Astrocyte (in vitro differentiated cells and primary cell): ENCODE data around the gene CARD11. TPM values are rescaled to one million over a fixed set of nuclear protein-coding genes. Genes with fewer than 3 reads are reported as not detected.

Source experiments
- DNase-seq: peaks from one replicate; pipeline ENCODE4 v3.0.0-alpha.2; 2010; ENCODE audit warnings: low read depth
- FAIRE-seq: peaks from 2 replicates; lab custom pipeline; 2011; peaks lifted over from hg19 to GRCh38; lab: Jason Lieb, UNC
- H2AFZ ChIP-seq: 2 replicates; pipeline ENCODE4 v1.6.0; 2012; ENCODE audit warnings: low read depth, low read length, inconsistent platforms
- H3K27ac ChIP-seq: 2 replicates; pipeline ENCODE4 v1.5.1; 2011; ENCODE audit warnings: low read depth, low read length, inconsistent platforms
- H3K27me3 ChIP-seq: 2 replicates; pipeline ENCODE4 v1.6.0; 2011; ENCODE audit warnings: low read length, inconsistent platforms; ENCODE audit not compliant: insufficient read depth
- H3K36me3 ChIP-seq: 2 replicates; pipeline ENCODE4 v1.5.1; 2011; ENCODE audit warnings: low read length, inconsistent platforms; ENCODE audit not compliant: insufficient read depth
- H3K4me1 ChIP-seq: 2 replicates; pipeline ENCODE4 v1.5.1; 2011; ENCODE audit warnings: low read length, inconsistent platforms; ENCODE audit not compliant: insufficient read depth
- H3K4me2 ChIP-seq: 2 replicates; pipeline ENCODE4 v1.6.0; 2012; ENCODE audit warnings: low read length, inconsistent platforms
- H3K4me3 ChIP-seq: 2 replicates; pipeline ENCODE4 v1.5.1; 2011; ENCODE audit warnings: low read depth, mild to moderate bottlenecking, low read length, inconsistent platforms; ENCODE audit not compliant: insufficient read depth
- H3K79me2 ChIP-seq: 2 replicates; pipeline ENCODE4 v1.6.0; 2012; ENCODE audit warnings: mild to moderate bottlenecking, low read length, inconsistent platforms; ENCODE audit not compliant: insufficient read depth
- H3K9ac ChIP-seq: 2 replicates; pipeline ENCODE4 v1.6.0; 2012; ENCODE audit warnings: mild to moderate bottlenecking, low read length, inconsistent platforms
- H3K9me3 ChIP-seq: 2 replicates; pipeline ENCODE4 v1.5.1; 2012; ENCODE audit warnings: low read depth, mild to moderate bottlenecking, low read length, inconsistent platforms; ENCODE audit not compliant: insufficient read depth
- H4K20me1 ChIP-seq: 2 replicates; pipeline ENCODE4 v1.6.0; 2012; ENCODE audit warnings: low read length, inconsistent platforms; ENCODE audit not compliant: insufficient read depth
- H3K27ac Mint-ChIP-seq: one replicate; pipeline ENCODE4 v1.8.0; 2021; ENCODE audit warnings: mild to moderate bottlenecking, mixed read lengths; ENCODE audit not compliant: unreplicated experiment
- H3K27me3 Mint-ChIP-seq: one replicate; pipeline ENCODE4 v1.8.0; 2021; ENCODE audit warnings: low read depth, mixed read lengths; ENCODE audit not compliant: unreplicated experiment
- H3K36me3 Mint-ChIP-seq: one replicate; pipeline ENCODE4 v1.8.0; 2021; ENCODE audit warnings: low read depth, mixed read lengths; ENCODE audit not compliant: unreplicated experiment
- H3K4me1 Mint-ChIP-seq: one replicate; pipeline ENCODE4 v1.8.0; 2021; ENCODE audit warnings: low read depth, mixed read lengths; ENCODE audit not compliant: unreplicated experiment
- H3K4me3 Mint-ChIP-seq: one replicate; pipeline ENCODE4 v1.8.0; 2021; ENCODE audit warnings: mild to moderate bottlenecking, moderate library complexity, mixed read lengths; ENCODE audit not compliant: unreplicated experiment
- H3K9me3 Mint-ChIP-seq: one replicate; pipeline ENCODE4 v1.8.0; 2021; ENCODE audit warnings: mild to moderate bottlenecking, mixed read lengths; ENCODE audit not compliant: unreplicated experiment
- EZH2 ChIP-seq: IDR thresholded peaks from 2 replicates; pipeline ENCODE4 v1.6.1; 2012; ENCODE audit warnings: mild to moderate bottlenecking, low read length, inconsistent platforms; ENCODE audit not compliant: insufficient read depth
- total RNA-seq: library from RNA; stranded (reverse); gene quantifications from 2 replicates; pipeline ENCODE4 v1.2.1, GENCODE V29; 2021
- TF ChIP-seq, protein P1 (sequence below): IDR thresholded peaks from 2 replicates; pipeline ENCODE4 v1.5.1; 2011; ENCODE audit warnings: low read depth, mild to moderate bottlenecking, inconsistent platforms, low read length, moderate library complexity; ENCODE audit not compliant: insufficient read depth

Gene CARD11
- total RNA-seq, 1 donor from 2014 or later: 9.5 TPM

DNA sequence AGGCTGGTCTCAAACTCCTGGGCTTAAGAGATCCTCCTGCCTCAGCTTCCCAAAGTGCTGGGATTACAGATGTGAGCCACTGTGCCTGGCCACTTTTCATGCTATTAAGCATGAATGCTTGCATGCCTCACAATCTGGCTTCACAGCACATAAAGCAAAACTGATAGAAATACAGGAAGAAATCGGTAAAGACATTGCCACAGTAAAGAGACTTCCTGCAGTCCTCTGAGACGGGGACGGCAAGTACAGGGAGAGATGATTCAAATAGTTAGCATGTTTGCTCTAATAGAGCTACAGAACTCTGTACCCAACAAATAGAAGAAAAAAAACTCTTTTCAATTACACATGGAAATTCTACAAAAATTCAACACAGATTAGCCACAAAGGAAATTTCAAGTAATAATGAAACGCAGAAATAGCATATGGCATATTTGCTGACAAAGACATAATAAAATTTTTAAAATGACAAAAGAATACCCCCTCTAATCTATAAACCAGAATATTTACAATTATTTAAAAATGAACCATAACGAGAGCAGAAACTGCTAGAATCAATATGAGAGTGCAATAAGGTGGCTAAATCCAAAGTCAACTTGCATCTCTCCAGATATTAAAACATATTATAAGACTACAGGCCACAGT, 32.3 kb downstream of the CARD11 start:
- Mint-ChIP-seq H3K27me3 (no peaks in the 10 kb centered on the region), H3K4me1 (no peaks in the 10 kb centered on the region), H3K36me3 (peaks cover 7% of the 10 kb centered on the region), H3K9me3 (peaks cover 4% of the 10 kb centered on the region), H3K27ac (no peak overlapping the region), H3K4me3 (no peak overlapping the region)
- no peaks in the 10 kb centered on the region for H3K36me3 ChIP-seq
- no peak for TF ChIP-seq EZH2
- TF ChIP-seq, protein P1, sequence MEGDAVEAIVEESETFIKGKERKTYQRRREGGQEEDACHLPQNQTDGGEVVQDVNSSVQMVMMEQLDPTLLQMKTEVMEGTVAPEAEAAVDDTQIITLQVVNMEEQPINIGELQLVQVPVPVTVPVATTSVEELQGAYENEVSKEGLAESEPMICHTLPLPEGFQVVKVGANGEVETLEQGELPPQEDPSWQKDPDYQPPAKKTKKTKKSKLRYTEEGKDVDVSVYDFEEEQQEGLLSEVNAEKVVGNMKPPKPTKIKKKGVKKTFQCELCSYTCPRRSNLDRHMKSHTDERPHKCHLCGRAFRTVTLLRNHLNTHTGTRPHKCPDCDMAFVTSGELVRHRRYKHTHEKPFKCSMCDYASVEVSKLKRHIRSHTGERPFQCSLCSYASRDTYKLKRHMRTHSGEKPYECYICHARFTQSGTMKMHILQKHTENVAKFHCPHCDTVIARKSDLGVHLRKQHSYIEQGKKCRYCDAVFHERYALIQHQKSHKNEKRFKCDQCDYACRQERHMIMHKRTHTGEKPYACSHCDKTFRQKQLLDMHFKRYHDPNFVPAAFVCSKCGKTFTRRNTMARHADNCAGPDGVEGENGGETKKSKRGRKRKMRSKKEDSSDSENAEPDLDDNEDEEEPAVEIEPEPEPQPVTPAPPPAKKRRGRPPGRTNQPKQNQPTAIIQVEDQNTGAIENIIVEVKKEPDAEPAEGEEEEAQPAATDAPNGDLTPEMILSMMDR: no peak
- no peaks in the 10 kb centered on the region for H3K9me3 ChIP-seq
- H3K27me3 ChIP-seq: peaks cover 2% of the 10 kb centered on the region
- DNase-seq (no peak), FAIRE-seq (no peak)
- no peak overlapping the region for H3K9ac ChIP-seq
- no peak overlapping the region for H2AFZ ChIP-seq
- no peaks in the 10 kb centered on the region for H4K20me1 ChIP-seq
- no peak overlapping the region for H3K4me3 ChIP-seq
- H3K27ac ChIP-seq: no peak overlapping the region
- H3K4me2 ChIP-seq: no peak overlapping the region
- no peaks in the 10 kb centered on the region for H3K79me2 ChIP-seq
- H3K4me1 ChIP-seq: no peaks in the 10 kb centered on the region

DNA sequence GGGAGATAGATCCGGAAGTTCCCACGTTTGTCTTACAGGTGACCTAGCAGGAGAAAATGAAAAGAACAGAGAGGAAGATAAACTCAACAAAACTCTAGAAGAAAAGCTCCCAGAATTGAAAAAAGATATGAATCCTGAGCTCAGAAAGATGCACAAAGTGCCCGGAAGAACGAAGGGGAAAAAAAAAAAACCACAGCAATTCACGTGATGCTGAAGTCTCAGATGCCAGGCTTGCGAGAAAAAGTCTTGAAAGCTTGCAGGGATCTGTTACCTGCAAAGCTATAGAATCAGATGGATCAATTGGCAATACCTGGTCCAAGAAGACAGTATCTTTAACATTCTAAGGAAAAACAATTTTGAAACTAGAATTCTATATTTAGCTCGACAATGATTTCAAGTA, 33.5 kb downstream of the CARD11 start:
- no peak overlapping the region for H3K27ac ChIP-seq
- H3K4me2 ChIP-seq: no peak overlapping the region
- no peaks in the 10 kb centered on the region for H3K36me3 ChIP-seq
- no peaks in the 10 kb centered on the region for H4K20me1 ChIP-seq
- Mint-ChIP-seq H3K27me3 (no peaks in the 10 kb centered on the region), H3K9me3 (peaks cover 4% of the 10 kb centered on the region), H3K27ac (no peak overlapping the region), H3K36me3 (peaks cover 7% of the 10 kb centered on the region), H3K4me3 (no peak overlapping the region), H3K4me1 (no peaks in the 10 kb centered on the region)
- peaks cover 2% of the 10 kb centered on the region for H3K27me3 ChIP-seq
- H3K9ac ChIP-seq: no peak overlapping the region
- no peak overlapping the region for H3K4me3 ChIP-seq
- TF ChIP-seq, protein P1: no peak
- no peak for TF ChIP-seq EZH2
- FAIRE-seq: no peak
- peaks cover 2% of the 10 kb centered on the region for H3K4me1 ChIP-seq
- no peaks in the 10 kb centered on the region for H3K79me2 ChIP-seq
- DNase-seq: no peak
- no peaks in the 10 kb centered on the region for H3K9me3 ChIP-seq
- H2AFZ ChIP-seq: no peak overlapping the region

DNA sequence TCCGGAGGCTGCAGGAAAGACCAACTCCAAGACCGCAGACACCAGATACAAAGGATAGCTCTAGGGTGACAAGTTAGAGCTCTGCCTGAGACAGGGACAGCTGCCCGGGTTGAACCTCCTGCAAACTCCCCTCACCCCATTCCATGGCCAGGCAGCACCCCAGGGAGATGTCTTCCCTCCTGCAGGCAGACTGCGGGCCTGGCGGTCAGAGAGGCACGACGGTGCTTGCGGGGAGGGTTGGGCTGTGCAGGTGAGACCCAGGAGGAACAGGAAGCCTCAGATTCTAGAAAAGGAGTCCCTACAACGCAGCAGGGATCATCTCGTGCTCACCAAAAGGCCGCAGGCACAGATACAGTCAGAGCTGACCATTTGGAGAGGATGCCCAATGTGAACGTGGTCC, 34.6 kb downstream of the CARD11 start:
- Mint-ChIP-seq H3K27me3 (no peaks in the 10 kb centered on the region), H3K4me3 (no peak overlapping the region), H3K36me3 (peaks cover 7% of the 10 kb centered on the region), H3K9me3 (peaks cover 4% of the 10 kb centered on the region), H3K4me1 (no peaks in the 10 kb centered on the region), H3K27ac (no peak overlapping the region)
- H3K9me3 ChIP-seq: no peaks in the 10 kb centered on the region
- H4K20me1 ChIP-seq: no peaks in the 10 kb centered on the region
- no peak overlapping the region for H3K4me3 ChIP-seq
- H3K27me3 ChIP-seq: peaks cover 2% of the 10 kb centered on the region
- H3K36me3 ChIP-seq: no peaks in the 10 kb centered on the region
- H3K79me2 ChIP-seq: no peaks in the 10 kb centered on the region
- no peak overlapping the region for H3K4me2 ChIP-seq
- H3K27ac ChIP-seq: no peak overlapping the region
- FAIRE-seq: no peak
- H3K4me1 ChIP-seq: peaks cover 3% of the 10 kb centered on the region
- no peak overlapping the region for H3K9ac ChIP-seq
- H2AFZ ChIP-seq: no peak overlapping the region
- no peak for DNase-seq
- TF ChIP-seq, protein P1: no peak
- TF ChIP-seq EZH2: no peak
